Body of pancreas (tissue), 4 donors: ENCODE data around the gene SEL1L.

Experiments
- CTCF ChIP-seq, 7 experiments: fragments of 450-650 bp in 4 of 7; fragments of 200-600 bp in 3 of 7; sonication (generic) in 3 of 7; IDR thresholded peaks; one replicate each; pipeline ENCODE4 v1.5.1; 2016 to 2019; ENCODE audit warnings: antibody characterized with exemption in 7 of 7
- POLR2A ChIP-seq, 3 donors: fragments of 450-650 bp; IDR thresholded peaks; one replicate each; pipeline ENCODE4 v1.6.1; 2016; ENCODE audit warnings: antibody characterized with exemption in 3 of 3, mild to moderate bottlenecking in 2 of 3

- TF ChIP-seq CTCF (IDR thresholded peaks at IDR 0.05) (no peak), POLR2A (IDR thresholded peaks at IDR 0.05) (no peak)
Measured at GRCh38 chr14:81537193-81537592, 3.5 kb upstream of the SEL1L start.
